AG04449 (cell line): Measurements from ENCODE around the gene OTUB2.
A peak's percentile ranks its signal among the peaks of the same experiment; 100 is the strongest.

Source experiments
- CTCF ChIA-PET: fragments of 350-600 bp; formaldehyde crosslinking; extraction: SDS; loops from one replicate; lab custom pipeline; 2021; ENCODE audit warnings: antibody characterized with exemption; lab: Yijun Ruan, JAX
- POLR2A ChIA-PET: fragments of 400-600, 350-600 bp; formaldehyde crosslinking; extraction: SDS; loops from one replicate; lab custom pipeline; 2020; ENCODE audit warnings: antibody characterized with exemption, inconsistent platforms; lab: Yijun Ruan, JAX
- DNase-seq: peaks from one replicate; pipeline ENCODE4 v3.0.0-alpha.2; 2010; ENCODE audit warnings: low read depth, low spot score
- H3K4me3 ChIP-seq: 2 replicates; pipeline ENCODE4 v1.5.1; 2011; ENCODE audit warnings: low read depth, mild to moderate bottlenecking, control low read depth, low read length
- CTCF ChIP-seq: IDR thresholded peaks from one replicate; pipeline ENCODE4 v1.5.1; 2011; ENCODE audit warnings: mild to moderate bottlenecking, moderate library complexity, low read length, control low read depth, inconsistent platforms; ENCODE audit not compliant: insufficient read depth; ENCODE audit errors: missing control alignments

Gene OTUB2

GRCh38 chr14:93998871-93999403, 27.2 kb upstream of the OTUB2 start:
- H3K4me3 ChIP-seq, result no peak overlapping the region
- no peak for DNase-seq
- CTCF ChIA-PET, result interaction anchor here (1.0 to 12.0 kb wide), 7 partner anchors 16 to 138 kb away, joined by 3 to 472 read pairs (median 9); partner anchors contain the start of gene OTUB2
- no peak for TF ChIP-seq CTCF
- POLR2A ChIA-PET, result no interaction called here

GRCh38 chr14:93999573-93999972, 26.6 kb upstream of the OTUB2 start:
- ChIA-PET POLR2A (no interaction called here), CTCF (interaction anchor here (1.0 to 12.0 kb wide), 12 partner anchors 8 to 345 kb away, joined by 3 to 472 read pairs (median 11); partner anchors contain the start of gene OTUB2)
- H3K4me3 ChIP-seq, result no peak overlapping the region
- no peak for DNase-seq
- TF ChIP-seq CTCF, result no peak

- TF ChIP-seq CTCF, result no peak
- CTCF ChIA-PET, result interaction anchor here (1.0 to 12.0 kb wide), 16 partner anchors 9 to 345 kb away, joined by 3 to 472 read pairs (median 7); partner anchors contain the start of gene OTUB2
- H3K4me3 ChIP-seq, result no peak overlapping the region
- POLR2A ChIA-PET, result no interaction called here
- no peak for DNase-seq
These were observed 25.9 kb upstream of the OTUB2 start for GRCh38 chr14:94000267-94000666.

GRCh38 chr14:94001016-94001415, 25.1 kb upstream of the OTUB2 start:
- ChIA-PET CTCF (interaction anchor here (0.6 to 12.0 kb wide), 18 partner anchors 10 to 169 kb away, joined by 3 to 472 read pairs (median 4); no protein-coding TSS in a partner anchor), POLR2A (no interaction called here)
- TF ChIP-seq CTCF, result no peak
- H3K4me3 ChIP-seq, result no peak overlapping the region
- DNase-seq, result no peak

- ChIA-PET POLR2A (no interaction called here), CTCF (interaction anchor here (0.6 to 12.0 kb wide), 22 partner anchors 8 to 168 kb away, joined by 3 to 472 read pairs (median 4); no protein-coding TSS in a partner anchor)
- peak; percentile 97 for TF ChIP-seq CTCF
- DNase-seq, result no peak
- H3K4me3 ChIP-seq, result no peak overlapping the region
These were observed 24.4 kb upstream of the OTUB2 start for GRCh38 chr14:94001501-94002396.

GRCh38 chr14:94003397-94003796, 22.7 kb upstream of the OTUB2 start:
- ChIA-PET CTCF (interaction anchor here (1.0 to 12.0 kb wide), 11 partner anchors 8 to 135 kb away, joined by 3 to 472 read pairs (median 4); partner anchors contain the start of gene OTUB2), POLR2A (no interaction called here)
- no peak for DNase-seq
- no peak for TF ChIP-seq CTCF
- no peak overlapping the region for H3K4me3 ChIP-seq
